Gastroesophageal sphincter (tissue), 4 donors: Measurements from ENCODE around the gene MED12. TPM values are rescaled to one million over a fixed set of nuclear protein-coding genes. Genes with fewer than 3 reads are reported as not detected.

Source experiments
- ATAC-seq: fragments of 150-250 bp; one replicate; pipeline ENCODE4 v1.9.1; 2016; ENCODE audit warnings: mild to moderate bottlenecking, moderate library complexity
- H3K27ac ChIP-seq, 4 donors: fragments of 200-600 bp; sonication (generic) in 3 of 4; 1 replicate in 3 of 4; 2 replicates in 1 of 4; pipeline ENCODE4 v1.5.1; 2016 to 2019
- H3K27me3 ChIP-seq: fragments of 200-600 bp; sonication (generic); one replicate; pipeline ENCODE4 v1.5.1; 2019
- H3K36me3 ChIP-seq, 2 donors: fragments of 200-600 bp; sonication (generic); one replicate each; pipeline ENCODE4 v1.5.1; 2019; ENCODE audit warnings: control low read depth in 1 of 2
- H3K4me1 ChIP-seq, 3 donors: fragments of 200-600 bp; sonication (generic); 1 replicate in 2 of 3; 2 replicates in 1 of 3; pipeline ENCODE4 v1.5.1; 2016 to 2019; ENCODE audit warnings: control low read depth in 2 of 3
- H3K4me3 ChIP-seq, 2 donors: fragments of 200-600 bp; sonication (generic); one replicate each; pipeline ENCODE4 v1.5.1; 2019; ENCODE audit warnings: mild to moderate bottlenecking in 1 of 2, moderate library complexity in 1 of 2
- H3K9me3 ChIP-seq, 3 donors: fragments of 200-600 bp; sonication (generic); one replicate each; pipeline ENCODE4 v1.5.1; 2017 to 2019; ENCODE audit warnings: control low read depth in 2 of 3
- EP300 ChIP-seq: sonication (generic); formaldehyde crosslinking; IDR thresholded peaks from one replicate; pipeline ENCODE4 v1.6.1; 2017; ENCODE audit warnings: antibody characterized with exemption, mild to moderate bottlenecking
- POLR2A ChIP-seq, 2 donors: fragments of 450-650 bp; IDR thresholded peaks; one replicate each; pipeline ENCODE4 v1.6.1; 2017; ENCODE audit warnings: antibody characterized with exemption in 2 of 2, mild to moderate bottlenecking in 2 of 2, moderate library complexity in 1 of 2
- POLR2AphosphoS5 ChIP-seq: sonication (generic); formaldehyde crosslinking; IDR thresholded peaks from one replicate; pipeline ENCODE4 v1.6.1; 2017; ENCODE audit warnings: antibody characterized with exemption
- WGBS, 2 donors: methylation state at CpG; one replicate each; pipeline ENCODE4 v1.1.5; 2018; ENCODE audit warnings: low coverage in 1 of 2; 5-methylcytosine and 5-hydroxymethylcytosine counted together
- small RNA-seq, 4 donors: library from RNA; depleted of rRNA; stranded (forward); fragments of <200 nt; gene quantifications; one replicate each; pipeline ENCODE3, GENCODE V24; 2016
- total RNA-seq, 4 donors: library from RNA; depleted of rRNA; stranded (reverse); fragments of >200 nt; gene quantifications; one replicate each; pipeline ENCODE4 v1.1.0, GENCODE V29; 2016
- TF ChIP-seq, protein P1 (sequence below), 4 experiments: fragments of 200-600 bp in 2 of 4; fragments of 450-650 bp in 2 of 4; sonication (generic) in 1 of 4; IDR thresholded peaks; one replicate each; pipeline ENCODE4 v1.5.1; 2017 to 2019; ENCODE audit warnings: antibody characterized with exemption in 4 of 4, mild to moderate bottlenecking in 2 of 4, moderate library complexity in 2 of 4

The MED12 gene
- total RNA-seq, 4 donors from 2014 or later, result 19.7 to 30.2 (median 26.2) TPM

DNA sequence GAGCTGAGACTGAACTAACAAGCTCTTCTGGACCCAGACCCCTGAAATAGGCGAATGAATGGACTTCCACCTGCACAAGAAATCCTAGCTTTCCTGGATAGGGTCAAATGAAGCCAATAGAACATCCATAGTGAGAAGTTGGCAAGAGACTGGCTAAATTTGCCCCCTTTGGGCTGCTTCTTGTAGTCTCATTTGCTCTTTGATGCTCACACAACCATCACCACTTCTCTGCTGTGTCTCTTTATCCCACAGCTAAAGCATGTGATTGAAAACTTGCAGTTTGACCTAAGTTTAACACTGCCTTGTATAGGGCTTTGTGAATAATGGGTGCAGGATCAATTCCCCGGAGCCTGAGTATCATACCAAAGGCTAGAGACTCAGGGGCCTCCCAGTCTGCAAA is 64.5 kb downstream of the MED12 start:
- WGBS, 2 donors, result 16% methylated on average over 2 of the region's 2 CpGs; no CpG with 5 or more reads in 1 of the 2 donors
- H3K27ac ChIP-seq, result peak overlapping the region; percentile 84 to 99 (median 88)
- no peaks in the 10 kb centered on the region for H3K9me3 ChIP-seq
- H3K4me1 ChIP-seq, result peaks cover 0 to 16% (median 5%) of the 10 kb centered on the region in 3 donors
- TF ChIP-seq POLR2AphosphoS5, result no peak
- no peak for TF ChIP-seq POLR2A (IDR thresholded peaks at IDR 0.05)
- no peak for TF ChIP-seq EP300
- TF ChIP-seq, protein P1, sequence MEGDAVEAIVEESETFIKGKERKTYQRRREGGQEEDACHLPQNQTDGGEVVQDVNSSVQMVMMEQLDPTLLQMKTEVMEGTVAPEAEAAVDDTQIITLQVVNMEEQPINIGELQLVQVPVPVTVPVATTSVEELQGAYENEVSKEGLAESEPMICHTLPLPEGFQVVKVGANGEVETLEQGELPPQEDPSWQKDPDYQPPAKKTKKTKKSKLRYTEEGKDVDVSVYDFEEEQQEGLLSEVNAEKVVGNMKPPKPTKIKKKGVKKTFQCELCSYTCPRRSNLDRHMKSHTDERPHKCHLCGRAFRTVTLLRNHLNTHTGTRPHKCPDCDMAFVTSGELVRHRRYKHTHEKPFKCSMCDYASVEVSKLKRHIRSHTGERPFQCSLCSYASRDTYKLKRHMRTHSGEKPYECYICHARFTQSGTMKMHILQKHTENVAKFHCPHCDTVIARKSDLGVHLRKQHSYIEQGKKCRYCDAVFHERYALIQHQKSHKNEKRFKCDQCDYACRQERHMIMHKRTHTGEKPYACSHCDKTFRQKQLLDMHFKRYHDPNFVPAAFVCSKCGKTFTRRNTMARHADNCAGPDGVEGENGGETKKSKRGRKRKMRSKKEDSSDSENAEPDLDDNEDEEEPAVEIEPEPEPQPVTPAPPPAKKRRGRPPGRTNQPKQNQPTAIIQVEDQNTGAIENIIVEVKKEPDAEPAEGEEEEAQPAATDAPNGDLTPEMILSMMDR (IDR thresholded peaks at IDR 0.05), result no peak
- ATAC-seq, result no peak
- no peaks in the 10 kb centered on the region for H3K27me3 ChIP-seq
- H3K4me3 ChIP-seq, result peak overlapping the region; percentile 52 to 90
- no peaks in the 10 kb centered on the region for H3K36me3 ChIP-seq

DNA sequence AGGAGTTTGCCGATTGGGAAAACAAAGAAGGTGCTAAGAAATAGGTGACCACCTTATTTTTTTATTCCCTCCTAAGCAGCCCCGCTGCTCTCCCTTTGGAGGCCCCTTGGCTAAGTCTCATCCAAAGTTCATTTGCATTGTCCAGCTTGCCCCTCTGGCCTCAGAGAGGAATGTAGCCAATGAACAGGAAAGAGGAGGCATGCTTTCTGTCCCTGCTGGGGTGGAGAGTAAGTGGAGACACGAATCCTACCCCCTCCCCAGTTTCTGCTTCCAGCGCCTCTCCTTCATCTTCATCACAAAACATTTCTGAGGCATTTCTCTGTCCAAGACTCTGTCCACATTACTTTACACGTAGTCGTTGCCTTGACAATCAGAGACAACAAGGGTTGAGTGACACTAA is 64.9 kb downstream of the MED12 start:
- no peaks in the 10 kb centered on the region for H3K36me3 ChIP-seq
- H3K27me3 ChIP-seq, result no peaks in the 10 kb centered on the region
- H3K4me3 ChIP-seq, result no peak overlapping the region
- no peak for ATAC-seq
- TF ChIP-seq POLR2A (IDR thresholded peaks at IDR 0.05), result no peak
- no peak for TF ChIP-seq POLR2AphosphoS5
- TF ChIP-seq, protein P1 (IDR thresholded peaks at IDR 0.05), result no peak
- no peak for TF ChIP-seq EP300
- H3K9me3 ChIP-seq, result no peaks in the 10 kb centered on the region
- peak overlapping the region in 2 of 4 donors; percentile 87 to 88 for H3K27ac ChIP-seq
- H3K4me1 ChIP-seq, result peaks cover 0 to 16% (median 5%) of the 10 kb centered on the region in 3 donors
- 60 to 80% methylated on average over 1 of the region's 6 CpGs for WGBS, 2 donors

DNA sequence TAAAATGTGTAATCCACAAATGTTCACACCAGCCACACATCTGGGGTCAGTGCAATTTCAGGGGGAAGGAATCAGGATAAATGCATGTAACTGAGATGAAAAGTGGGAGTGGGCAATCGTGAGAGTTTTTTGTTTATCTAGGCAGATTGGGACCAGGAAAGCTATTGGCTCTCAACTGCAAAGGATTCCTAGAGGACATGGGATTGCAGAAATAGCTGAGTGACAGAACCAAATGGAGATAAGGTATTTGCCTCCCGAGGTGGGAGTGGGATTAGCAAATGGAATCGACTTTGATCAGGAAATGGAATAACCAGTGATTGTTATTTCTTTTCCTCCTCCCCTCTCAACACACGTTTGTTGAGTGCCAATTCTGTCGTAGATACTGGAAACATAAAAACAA is 65.7 kb downstream of the MED12 start:
- no peak for TF ChIP-seq POLR2AphosphoS5
- no peak for TF ChIP-seq POLR2A (IDR thresholded peaks at IDR 0.05)
- TF ChIP-seq, protein P1 (IDR thresholded peaks at IDR 0.05), result no peak
- TF ChIP-seq EP300, result no peak
- Histone ChIP-seq H3K4me3 (no peak overlapping the region), H3K27me3 (no peaks in the 10 kb centered on the region), H3K36me3 (no peaks in the 10 kb centered on the region), H3K4me1 (peaks cover 0 to 16% (median 5%) of the 10 kb centered on the region in 3 donors), H3K27ac (no peak overlapping the region), H3K9me3 (no peaks in the 10 kb centered on the region)
- WGBS, 2 donors, result 37 to 55% methylated on average over 4 to 5 of the region's 5 CpGs
- ATAC-seq, result no peak

DNA sequence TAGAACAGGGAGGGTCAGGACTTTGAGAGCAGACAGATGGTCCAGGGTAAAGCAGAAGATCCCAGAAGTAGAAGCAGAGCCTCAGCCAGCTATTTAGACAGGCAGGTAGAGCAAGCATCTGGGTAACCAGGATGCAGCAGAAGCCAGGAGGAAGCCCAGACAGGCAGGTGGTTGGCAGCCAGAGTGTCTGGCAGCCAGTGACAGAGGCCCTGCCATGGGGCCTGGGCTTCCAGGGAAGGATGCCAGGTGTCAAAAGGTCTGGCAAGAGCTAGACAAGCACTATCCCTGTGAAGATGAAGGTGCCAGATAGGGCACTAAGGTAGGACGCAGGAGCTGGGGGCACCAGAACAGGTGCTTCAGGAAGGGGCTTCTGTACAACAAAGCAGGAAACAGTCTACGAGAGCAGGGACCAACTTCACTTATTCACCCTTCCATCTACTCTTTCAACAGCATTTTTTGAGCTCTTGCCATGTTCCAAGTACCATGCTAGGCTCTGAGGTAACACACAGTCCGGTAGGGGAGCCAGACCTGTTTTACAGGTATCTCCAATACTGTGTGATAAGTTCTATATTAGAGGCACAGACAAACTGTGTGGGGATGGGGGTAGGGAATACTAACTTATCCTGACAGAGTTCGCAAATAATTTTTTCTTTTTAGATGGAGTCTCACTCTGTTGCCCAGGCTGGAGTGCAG is 66.6 kb downstream of the MED12 start:
- no peak for ATAC-seq
- no peaks in the 10 kb centered on the region for H3K27me3 ChIP-seq
- no peak overlapping the region for H3K27ac ChIP-seq
- no peak overlapping the region for H3K4me3 ChIP-seq
- no peaks in the 10 kb centered on the region for H3K9me3 ChIP-seq
- WGBS, 2 donors, result 76 to 79% methylated on average over 3 to 4 of the region's 4 CpGs
- H3K4me1 ChIP-seq, result peaks cover 0 to 16% (median 5%) of the 10 kb centered on the region in 3 donors
- H3K36me3 ChIP-seq, result no peaks in the 10 kb centered on the region
- no peak for TF ChIP-seq EP300
- no peak for TF ChIP-seq POLR2A (IDR thresholded peaks at IDR 0.05)
- TF ChIP-seq POLR2AphosphoS5, result no peak

DNA sequence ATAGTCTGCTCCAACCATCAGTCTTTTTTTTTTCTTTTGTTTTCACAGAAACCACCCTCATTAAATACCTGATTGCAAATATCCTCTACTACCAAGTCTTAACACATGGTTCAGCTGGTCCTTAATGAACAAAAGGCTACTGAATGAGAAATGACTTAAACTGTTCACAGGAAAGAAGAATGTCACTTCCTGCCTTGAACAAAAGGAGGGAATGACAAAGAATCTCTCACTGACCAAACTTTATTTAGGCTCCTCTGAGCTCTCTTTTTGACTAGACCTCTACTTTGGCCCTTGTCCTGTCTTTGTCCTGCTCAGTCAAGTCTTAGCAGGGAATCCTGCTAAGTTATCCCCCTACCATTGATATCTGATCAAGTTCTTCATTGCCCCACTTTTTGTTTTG is 72.9 kb downstream of the MED12 start:
- no peak for TF ChIP-seq EP300
- no peak for TF ChIP-seq POLR2AphosphoS5
- no peak for TF ChIP-seq POLR2A (IDR thresholded peaks at IDR 0.05)
- TF ChIP-seq, protein P1 (IDR thresholded peaks at IDR 0.05), result no peak
- H3K27me3 ChIP-seq, result no peaks in the 10 kb centered on the region
- H3K4me1 ChIP-seq, result no peaks in the 10 kb centered on the region
- H3K36me3 ChIP-seq, result no peaks in the 10 kb centered on the region
- H3K9me3 ChIP-seq, result no peaks in the 10 kb centered on the region
- no peak overlapping the region for H3K27ac ChIP-seq
- ATAC-seq, result no peak
- no peak overlapping the region for H3K4me3 ChIP-seq

Small RNA genes within 50 kb of the gene (small RNA-seq; reads per million reads assigned to genes)
- 0 reads per million in 4 donors for gene CXorf65

Other genes starting within 250 kb of the MED12 start
- not detected for gene TEX11, start 209.9 kb upstream of the MED12 start, total RNA-seq
- 10 to 100 TPM in 1 of 4 donors, not detected in 3; 12.7 TPM for gene SLC7A3, start 187.5 kb upstream of the MED12 start, total RNA-seq
- 10 to 100 TPM; 43.1 to 81.7 (median 52.0) TPM for gene SNX12, start 50.3 kb upstream of the MED12 start, total RNA-seq
- gene FOXO4, start 22.7 kb upstream of the MED12 start, total RNA-seq, result 10 to 100 TPM; 19.9 to 48.2 (median 28.9) TPM
- gene CXorf65, start 11.9 kb upstream of the MED12 start, total RNA-seq, result not detected
- 1 to 10 TPM in 3 of 4 donors, under 1 TPM in 1; 0.62 to 6.3 (median 3.7) TPM for gene IL2RG, start 7.0 kb upstream of the MED12 start, total RNA-seq
- gene NLGN3, start 26.2 kb downstream of the MED12 start, total RNA-seq, result 1 to 10 TPM; 1.7 to 3.1 (median 2.8) TPM
- not detected for gene GJB1, start 104.6 kb downstream of the MED12 start, total RNA-seq
- 10 to 100 TPM in 3 of 4 donors, 1 to 10 TPM in 1; 9.7 to 18.5 (median 13.4) TPM for gene ZMYM3, start 135.5 kb downstream of the MED12 start, total RNA-seq
- gene NONO, start 165.0 kb downstream of the MED12 start, total RNA-seq, result 100 to 1,000 TPM; 196 to 268 (median 213) TPM
- gene ITGB1BP2, start 183.2 kb downstream of the MED12 start, total RNA-seq, result 10 to 100 TPM in 3 of 4 donors, 1 to 10 TPM in 1; 7.1 to 37.5 (median 25.6) TPM
- gene TAF1, start 247.8 kb downstream of the MED12 start, total RNA-seq, result 10 to 100 TPM; 32.1 to 64.1 (median 56.2) TPM